HG03521 (cell line): ENCODE results near the gene SCARF1.
"Not testable (repeated sequence)": the region's sequence is repeated elsewhere in the genome, so short reads cannot be mapped to it uniquely, and the experiment has no call there.

Experiments used
- ATAC-seq: cut with Tn5 transposase; IDR thresholded peaks from one replicate; pipeline ENCODE4 v1.9.1; 2021; ENCODE audit warnings: mild to moderate bottlenecking, moderate library complexity; ENCODE audit not compliant: unreplicated experiment

The SCARF1 gene

GRCh38 chr17:1645207-1646171, at the start of gene SCARF1:
Gene SCARF1, minus strand, starts transcription at chr17:1645732. Its CDS starts 35 bp downstream, at chr17:1645697.
- ATAC-seq: no peak

DNA sequence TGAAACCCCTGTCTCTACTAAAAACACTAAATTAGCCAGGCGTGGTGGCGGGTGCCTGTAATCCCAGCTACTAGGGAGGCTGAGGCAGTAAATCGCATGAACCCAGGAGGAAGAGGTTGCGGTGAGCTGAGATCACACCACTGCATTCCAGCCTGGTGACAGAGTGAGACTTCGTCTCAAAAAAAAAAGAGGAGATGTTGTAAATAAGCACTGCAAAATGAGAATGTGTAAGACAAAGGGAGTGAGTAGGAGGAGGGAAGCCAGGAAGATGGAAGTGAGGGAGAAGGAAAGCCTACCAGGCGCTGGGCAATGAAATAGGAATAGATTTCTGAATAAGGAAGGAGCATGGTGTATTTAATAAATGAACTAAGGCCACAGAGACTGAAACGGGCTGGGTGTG, 47.8 kb upstream of the SCARF1 start:
- no peak for ATAC-seq

GRCh38 chr17:1690544-1691221, 45.2 kb upstream of the SCARF1 start:
- ATAC-seq: no peak

- not testable (repeated sequence) for ATAC-seq
These were observed 42.9 kb upstream of the SCARF1 start for GRCh38 chr17:1688405-1688804.

GRCh38 chr17:1686086-1686485, 40.6 kb upstream of the SCARF1 start:
- ATAC-seq: no peak

- ATAC-seq: peak; percentile 99
These were observed 39.1 kb upstream of the SCARF1 start, which contains the start of gene PRPF8 for GRCh38 chr17:1684378-1685189. Gene PRPF8, minus strand, starts transcription at chr17:1684867. Its CDS starts 296 bp downstream, at chr17:1684571.

DNA sequence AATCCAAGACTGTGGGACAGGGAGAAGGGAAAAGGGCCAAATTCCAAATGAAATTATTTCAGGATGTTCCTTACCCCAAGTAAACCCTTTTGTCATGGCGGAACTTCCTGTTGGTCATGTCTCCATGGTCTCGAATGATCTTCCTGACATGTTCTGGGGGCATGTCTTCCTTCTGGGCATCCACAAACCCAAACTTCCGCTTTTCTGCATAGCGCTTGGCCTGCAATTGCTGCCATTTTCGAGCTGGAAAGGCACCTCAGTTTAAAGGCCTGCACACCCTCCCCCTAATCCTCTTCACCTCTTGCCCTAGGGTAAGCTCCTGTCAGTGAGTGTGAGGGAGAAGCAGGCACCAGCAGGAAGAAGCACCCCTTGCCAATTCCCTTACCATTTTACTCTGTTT, 37.9 kb upstream of the SCARF1 start:
- no peak for ATAC-seq

DNA sequence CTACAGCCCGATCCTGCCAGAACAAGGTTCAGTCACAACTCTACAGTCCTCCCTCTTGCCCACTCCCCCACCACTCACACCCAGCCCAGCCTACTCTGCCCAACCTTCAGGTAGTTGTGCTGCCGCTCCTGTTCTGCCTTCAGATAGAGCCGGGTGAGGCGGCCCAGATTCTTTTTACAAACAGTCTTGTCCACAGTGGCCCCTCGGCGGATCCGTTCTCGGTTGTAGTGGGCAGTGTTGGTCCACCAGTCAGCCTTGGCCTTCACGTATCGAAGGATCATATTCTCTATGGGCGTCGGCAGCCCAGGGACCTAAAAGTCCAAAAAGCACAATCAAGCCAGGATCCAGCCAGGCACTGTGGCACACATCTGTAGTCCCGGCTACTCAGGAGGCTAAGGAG, 30.9 kb upstream of the SCARF1 start:
- no peak for ATAC-seq

- no peak for ATAC-seq
These were observed 27.7 kb upstream of the SCARF1 start for GRCh38 chr17:1673041-1673785.

DNA sequence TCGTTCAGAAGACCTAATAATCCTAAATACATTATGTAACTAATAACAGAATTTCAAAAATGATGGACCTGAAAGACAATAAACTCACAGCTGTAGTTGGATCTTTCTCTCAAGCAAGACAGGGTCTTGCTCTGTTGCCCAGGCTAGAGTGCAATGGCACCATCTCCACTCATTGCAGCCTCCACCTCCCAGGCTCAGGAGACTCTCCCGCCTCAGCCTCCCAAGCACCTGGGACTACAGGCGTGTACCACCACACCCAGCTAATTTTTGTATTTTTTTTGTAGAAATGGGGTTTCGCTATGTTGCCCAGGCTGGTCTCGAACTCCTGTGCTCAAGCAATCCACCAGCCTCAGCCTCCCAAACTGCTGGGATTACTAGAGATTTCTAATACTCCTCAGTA, 18.4 kb upstream of the SCARF1 start:
- not testable (repeated sequence) for ATAC-seq

DNA sequence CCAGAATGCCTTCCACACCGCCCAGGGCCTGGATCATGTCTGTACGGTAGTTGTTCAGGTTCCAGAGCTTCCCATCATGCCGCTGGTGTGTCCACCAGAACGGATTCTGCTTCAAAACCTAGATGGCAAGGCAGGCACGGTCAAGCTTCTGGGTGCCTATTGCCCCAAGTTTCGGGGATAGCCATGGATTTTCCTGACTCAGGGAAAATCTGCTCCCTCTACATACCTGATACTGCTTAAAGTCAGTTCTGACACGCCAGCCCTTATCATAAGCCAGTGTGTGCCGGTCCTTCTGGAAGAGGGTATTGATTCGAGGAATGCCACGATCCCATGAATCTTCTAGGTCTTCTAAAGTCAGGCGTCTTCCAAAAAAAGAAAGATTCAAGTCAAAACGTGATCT, 15.5 kb upstream of the SCARF1 start:
- ATAC-seq: no peak

DNA sequence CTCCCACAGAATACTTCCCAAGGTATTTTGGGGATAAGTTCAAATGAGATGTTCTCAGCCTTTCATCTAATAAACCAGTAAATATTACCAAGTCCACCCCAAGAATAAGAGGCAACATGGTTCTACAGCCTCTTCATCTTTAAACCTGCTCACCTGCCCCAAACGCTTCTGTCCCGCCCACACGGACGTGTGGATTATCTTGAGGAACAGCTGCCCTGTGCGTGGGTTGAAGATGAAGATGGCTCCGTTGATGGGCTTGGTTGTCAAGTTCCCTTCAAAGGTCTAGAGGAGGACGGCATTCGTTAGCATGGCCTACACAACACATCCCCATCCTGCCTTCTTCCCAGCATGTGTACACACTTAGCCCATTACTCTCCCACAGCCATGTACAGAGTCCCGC, 12.6 kb upstream of the SCARF1 start:
- no peak for ATAC-seq

- ATAC-seq: no peak
These were observed 8.2 kb upstream of the SCARF1 start for GRCh38 chr17:1653735-1654134.

GRCh38 chr17:1652794-1653193, 7.3 kb upstream of the SCARF1 start:
- ATAC-seq: not testable (repeated sequence)

DNA sequence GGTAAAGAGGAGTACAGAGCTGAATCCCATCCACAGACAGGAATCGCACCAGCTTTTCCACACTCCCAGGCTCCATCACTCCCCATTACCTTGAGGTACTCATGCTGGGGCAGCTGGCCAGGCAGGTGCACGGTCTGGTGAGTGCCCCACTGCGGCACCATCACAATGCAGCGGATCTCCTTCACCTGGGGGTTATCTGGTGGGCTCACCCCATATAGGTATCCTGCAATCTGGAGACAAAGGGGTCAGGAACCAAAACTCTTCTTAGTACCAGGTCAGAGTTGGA, 6.0 kb upstream of the SCARF1 start:
- ATAC-seq: no peak

GRCh38 chr17:1650731-1651558, 5.4 kb upstream of the SCARF1 start:
- no peak for ATAC-seq

DNA sequence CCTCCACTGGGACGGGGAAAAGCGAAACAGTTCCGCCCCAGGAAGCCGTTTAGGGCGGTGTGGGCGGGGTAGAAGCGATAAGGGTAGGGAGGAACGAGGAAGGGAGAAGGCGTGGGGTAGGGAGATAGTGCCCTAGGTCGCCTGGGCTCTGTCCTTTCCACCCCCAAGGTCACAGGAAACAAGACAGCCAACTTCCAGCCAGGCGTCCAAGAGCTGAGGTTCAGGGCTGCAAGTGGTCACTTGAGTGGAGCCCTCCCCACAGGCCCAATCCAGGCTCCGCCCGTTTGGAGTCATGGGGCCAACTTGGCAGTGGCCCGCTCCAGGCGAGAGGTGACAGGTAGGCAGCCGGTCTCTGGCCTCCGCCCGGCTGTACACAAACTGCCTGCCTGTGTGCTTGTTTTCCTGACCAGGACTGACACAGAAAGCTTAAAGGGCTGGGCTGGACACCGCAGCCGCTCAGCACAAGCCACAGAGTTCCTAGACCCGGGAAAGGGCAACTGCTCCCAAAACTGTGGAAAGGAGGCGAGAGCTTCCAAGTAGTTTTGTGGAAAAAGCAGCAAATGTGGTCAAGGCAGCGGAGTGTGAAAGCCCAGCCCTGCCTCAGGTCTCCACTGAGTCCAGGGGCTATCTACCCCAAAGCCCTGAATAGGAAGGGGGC, 4.4 kb upstream of the SCARF1 start, which contains the start of gene RILP:
TSS of gene RILP (minus strand) at position 23 of the 658 bp plus-strand sequence. CDS start 62 bp downstream, outside the sequence.
- ATAC-seq: no peak

DNA sequence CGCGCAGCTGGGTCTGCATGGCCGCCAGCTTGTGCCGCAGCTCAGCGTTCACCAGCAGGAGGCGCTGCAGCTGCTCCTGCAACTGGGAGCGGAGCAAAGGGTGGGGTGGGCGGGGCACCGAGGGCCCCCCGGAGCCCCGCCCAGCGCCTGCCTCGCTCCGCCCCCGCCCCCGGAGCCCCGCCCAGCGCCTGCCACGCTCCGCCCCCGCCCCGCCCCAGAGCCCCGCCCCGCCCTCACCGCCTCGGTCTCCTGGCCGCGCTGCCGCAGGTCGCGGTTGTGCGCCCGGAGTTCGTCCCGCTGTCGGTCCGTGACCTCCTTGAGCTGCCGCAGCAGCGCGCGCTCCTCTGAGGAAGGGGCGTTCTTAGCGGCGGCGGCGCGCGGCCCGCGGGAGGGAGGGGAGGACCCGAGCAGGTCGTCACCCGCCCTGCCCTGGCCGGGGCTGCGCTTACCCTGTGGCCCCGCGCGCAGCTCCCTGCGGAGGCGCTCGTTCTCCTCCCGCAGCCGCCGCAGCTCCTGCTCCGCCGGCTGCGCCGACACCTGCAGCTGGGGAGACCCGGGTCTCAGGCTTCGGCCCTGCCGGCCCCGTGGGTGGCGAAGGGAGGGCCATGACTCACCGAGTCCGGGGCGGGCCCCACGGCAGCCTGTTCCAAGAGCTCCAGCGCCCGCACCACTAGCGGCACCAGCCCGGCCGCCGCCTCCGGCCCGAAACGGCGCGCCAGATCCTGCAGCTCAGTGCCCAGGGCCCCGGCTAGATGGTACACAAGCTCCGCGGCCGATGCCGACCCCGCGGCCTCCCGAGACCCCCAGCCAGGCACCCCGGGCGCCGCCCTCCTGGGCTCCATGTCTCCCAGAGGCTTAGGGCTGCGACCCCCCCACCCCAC, 3.7 kb upstream of the SCARF1 start:
- peak; percentile 71 for ATAC-seq
